OCI-LY7 (cell line): Measurements from ENCODE around the gene SCUBE3.

ENCODE experiments used
- EZH2phosphoT487 ChIP-seq: fragments of 200-600 bp; sonication (generic); IDR thresholded peaks from 2 replicates; pipeline ENCODE4 v1.6.1; 2018; ENCODE audit warnings: low read depth, borderline replicate concordance, mild to moderate bottlenecking, mixed run types, antibody characterized with exemption, low read length, moderate library complexity, mixed read lengths
- TF ChIP-seq, protein P1 (sequence below): fragments of 200-600 bp; sonication (generic); conservative IDR thresholded peaks from 2 replicates; pipeline ENCODE4 v1.5.1; 2014; ENCODE audit warnings: mild to moderate bottlenecking, antibody characterized with exemption, low read length, moderate library complexity, mixed read lengths

- TF ChIP-seq, protein P1, sequence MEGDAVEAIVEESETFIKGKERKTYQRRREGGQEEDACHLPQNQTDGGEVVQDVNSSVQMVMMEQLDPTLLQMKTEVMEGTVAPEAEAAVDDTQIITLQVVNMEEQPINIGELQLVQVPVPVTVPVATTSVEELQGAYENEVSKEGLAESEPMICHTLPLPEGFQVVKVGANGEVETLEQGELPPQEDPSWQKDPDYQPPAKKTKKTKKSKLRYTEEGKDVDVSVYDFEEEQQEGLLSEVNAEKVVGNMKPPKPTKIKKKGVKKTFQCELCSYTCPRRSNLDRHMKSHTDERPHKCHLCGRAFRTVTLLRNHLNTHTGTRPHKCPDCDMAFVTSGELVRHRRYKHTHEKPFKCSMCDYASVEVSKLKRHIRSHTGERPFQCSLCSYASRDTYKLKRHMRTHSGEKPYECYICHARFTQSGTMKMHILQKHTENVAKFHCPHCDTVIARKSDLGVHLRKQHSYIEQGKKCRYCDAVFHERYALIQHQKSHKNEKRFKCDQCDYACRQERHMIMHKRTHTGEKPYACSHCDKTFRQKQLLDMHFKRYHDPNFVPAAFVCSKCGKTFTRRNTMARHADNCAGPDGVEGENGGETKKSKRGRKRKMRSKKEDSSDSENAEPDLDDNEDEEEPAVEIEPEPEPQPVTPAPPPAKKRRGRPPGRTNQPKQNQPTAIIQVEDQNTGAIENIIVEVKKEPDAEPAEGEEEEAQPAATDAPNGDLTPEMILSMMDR: no peak
- TF ChIP-seq EZH2phosphoT487: no peak
Observed at GRCh38 chr6:35218456-35218855, 4.7 kb downstream of the SCUBE3 start.
